Mesenchymal stem cell (in vitro differentiated cells and primary cell): ENCODE measurements around the gene SEMA3A.

Experiments used
- DNase-seq: peaks from one replicate; pipeline ENCODE4 v3.0.0-alpha.2; 2013
- H2AFZ ChIP-seq: one replicate; pipeline ENCODE4 v1.6.1; 2013; ENCODE audit warnings: low read depth, mild to moderate bottlenecking, control low read depth, inconsistent platforms, low read length, moderate library complexity
- H2AK5ac ChIP-seq: 2 replicates; pipeline ENCODE4 v1.6.1; 2013; ENCODE audit warnings: low read length, moderate library complexity, mild to moderate bottlenecking, inconsistent platforms; ENCODE audit not compliant: severe bottlenecking
- H2BK120ac ChIP-seq: one replicate; pipeline ENCODE4 v1.6.1; 2013; ENCODE audit warnings: low read depth, mild to moderate bottlenecking, inconsistent platforms, low read length, moderate library complexity
- H2BK12ac ChIP-seq, 2 experiments: one replicate each; pipeline ENCODE4 v1.6.1; 2013; ENCODE audit warnings: inconsistent platforms in 2 of 2, low read length in 2 of 2, mild to moderate bottlenecking in 2 of 2, moderate library complexity in 2 of 2, control low read depth in 1 of 2
- H2BK15ac ChIP-seq: one replicate; pipeline ENCODE4 v1.6.1; 2013; ENCODE audit warnings: mild to moderate bottlenecking, low read depth, inconsistent platforms; ENCODE audit not compliant: poor library complexity, severe bottlenecking
- H2BK5ac ChIP-seq: 2 replicates; pipeline ENCODE4 v1.6.1; 2013; ENCODE audit warnings: low read depth, mild to moderate bottlenecking, low read length, control low read depth, inconsistent platforms; ENCODE audit not compliant: poor library complexity, severe bottlenecking
- H3K14ac ChIP-seq, 2 experiments: one replicate each; pipeline ENCODE4 v1.6.1; 2013; ENCODE audit warnings: inconsistent platforms in 2 of 2, low read length in 2 of 2, control low read depth in 1 of 2, mild to moderate bottlenecking in 1 of 2, moderate library complexity in 1 of 2
- H3K18ac ChIP-seq, 2 experiments: one replicate each; pipeline ENCODE4 v1.6.1; 2013; ENCODE audit warnings: inconsistent platforms in 2 of 2, low read length in 2 of 2, control low read depth in 1 of 2, low read depth in 1 of 2, mild to moderate bottlenecking in 1 of 2
- H3K23ac ChIP-seq, 2 experiments: one replicate each; pipeline ENCODE4 v1.6.1; 2013; ENCODE audit warnings: inconsistent platforms in 2 of 2, low read length in 2 of 2, mild to moderate bottlenecking in 2 of 2, moderate library complexity in 2 of 2, control low read depth in 1 of 2
- H3K27ac ChIP-seq: 2 replicates; pipeline ENCODE4 v1.5.1; 2013; ENCODE audit warnings: mild to moderate bottlenecking, moderate library complexity, low read length, control low read depth, inconsistent platforms; ENCODE audit not compliant: poor library complexity, severe bottlenecking
- H3K27me3 ChIP-seq, 2 experiments: 2 replicates each; pipeline versions ENCODE4 v1.6.1 to v1.7.0; 2013; ENCODE audit warnings: low read length in 2 of 2, mild to moderate bottlenecking in 2 of 2, moderate library complexity in 2 of 2, control low read depth in 1 of 2, inconsistent platforms in 1 of 2; ENCODE audit not compliant: control insufficient read depth in 1 of 2, insufficient read depth in 1 of 2
- H3K36me3 ChIP-seq, 2 experiments: 2 replicates each; pipeline versions ENCODE4 v1.6.1 to v1.7.0; 2013; ENCODE audit warnings: low read length in 2 of 2, control low read depth in 1 of 2, inconsistent platforms in 1 of 2, low read depth in 1 of 2, mild to moderate bottlenecking in 1 of 2; ENCODE audit not compliant: insufficient read depth in 2 of 2, control insufficient read depth in 1 of 2
- H3K4ac ChIP-seq, 2 experiments: one replicate each; pipeline ENCODE4 v1.6.1; 2013; ENCODE audit warnings: inconsistent platforms in 2 of 2, low read length in 2 of 2, mild to moderate bottlenecking in 2 of 2, moderate library complexity in 2 of 2, control low read depth in 1 of 2, low read depth in 1 of 2
- H3K4me1 ChIP-seq: 2 replicates; pipeline ENCODE4 v1.6.1; 2013; ENCODE audit warnings: low read depth, low read length, control low read depth; ENCODE audit not compliant: control insufficient read depth, insufficient read depth
- H3K4me2 ChIP-seq: 2 replicates; pipeline ENCODE4 v1.6.1; 2013; ENCODE audit warnings: low read length, mild to moderate bottlenecking, inconsistent platforms; ENCODE audit not compliant: poor library complexity, severe bottlenecking
- H3K4me3 ChIP-seq, 2 experiments: 2 replicates each; pipeline versions ENCODE4 v1.5.1 to v1.7.0; 2013; ENCODE audit warnings: low read length in 2 of 2, mild to moderate bottlenecking in 2 of 2, control low read depth in 1 of 2, low read depth in 1 of 2; ENCODE audit not compliant: insufficient read depth in 1 of 2
- H3K79me1 ChIP-seq: replicated peaks from 2 replicates; pipeline ENCODE4 v1.6.1; 2013; ENCODE audit warnings: mild to moderate bottlenecking, control low read depth, low read length, inconsistent platforms; ENCODE audit not compliant: poor library complexity, severe bottlenecking
- H3K9ac ChIP-seq: 2 replicates; pipeline ENCODE4 v1.7.0; 2013; ENCODE audit warnings: mild to moderate bottlenecking, low read length, moderate library complexity
- H3K9me3 ChIP-seq: 2 replicates; pipeline ENCODE4 v1.7.0; 2013; ENCODE audit warnings: mild to moderate bottlenecking, low read length; ENCODE audit not compliant: control insufficient read depth
- H4K8ac ChIP-seq: one replicate; pipeline ENCODE4 v1.6.1; 2013; ENCODE audit warnings: inconsistent platforms, mild to moderate bottlenecking, low read length, moderate library complexity
- H4K91ac ChIP-seq: one replicate; pipeline ENCODE4 v1.6.1; 2013; ENCODE audit warnings: mild to moderate bottlenecking, low read length, inconsistent platforms
- WGBS: methylation state at CpG from one replicate; pipeline ENCODE4 v1.1.7; 2013; ENCODE audit warnings: mixed read lengths; 5-methylcytosine and 5-hydroxymethylcytosine counted together

Gene SEMA3A

GRCh38 chr7:84104826-84105225, 89.8 kb downstream of the SEMA3A start:
- H3K23ac ChIP-seq, result no peak overlapping the region
- H2BK5ac ChIP-seq, result no peak overlapping the region
- H2AK5ac ChIP-seq, result no peak overlapping the region
- no peak overlapping the region for H2AFZ ChIP-seq
- WGBS, result 68% methylated on average over 1 of the region's 3 CpGs
- H3K79me1 ChIP-seq, result peaks cover 5% of the 10 kb centered on the region
- H2BK15ac ChIP-seq, result no peak overlapping the region
- no peak overlapping the region for H3K18ac ChIP-seq
- H3K14ac ChIP-seq, result no peak overlapping the region
- no peak overlapping the region for H3K9ac ChIP-seq
- no peak overlapping the region for H4K8ac ChIP-seq
- H4K91ac ChIP-seq, result no peak overlapping the region
- H3K4ac ChIP-seq, result no peak overlapping the region
- no peak overlapping the region for H2BK120ac ChIP-seq
- H2BK12ac ChIP-seq, result no peak overlapping the region
- no peak for DNase-seq
- no peaks in the 10 kb centered on the region for H3K4me1 ChIP-seq
- H3K27ac ChIP-seq, result no peak overlapping the region
- H3K36me3 ChIP-seq, result no peaks in the 10 kb centered on the region
- no peaks in the 10 kb centered on the region for H3K9me3 ChIP-seq
- H3K4me3 ChIP-seq, result no peak overlapping the region
- H3K27me3 ChIP-seq, result no peaks in the 10 kb centered on the region
- no peak overlapping the region for H3K4me2 ChIP-seq

GRCh38 chr7:84102213-84102612, 92.4 kb downstream of the SEMA3A start:
- Histone ChIP-seq H3K4ac (no peak overlapping the region), H3K27ac (no peak overlapping the region), H2BK5ac (no peak overlapping the region), H3K79me1 (peaks cover 3% of the 10 kb centered on the region), H4K91ac (no peak overlapping the region), H3K9me3 (no peaks in the 10 kb centered on the region), H4K8ac (no peak overlapping the region), H2BK15ac (no peak overlapping the region), H2BK12ac (no peak overlapping the region), H2AK5ac (no peak overlapping the region), H3K18ac (no peak overlapping the region), H3K4me3 (no peak overlapping the region), H3K14ac (no peak overlapping the region), H2AFZ (no peak overlapping the region), H3K9ac (no peak overlapping the region), H3K4me1 (no peaks in the 10 kb centered on the region), H3K4me2 (no peak overlapping the region), H3K23ac (no peak overlapping the region), H3K27me3 (no peaks in the 10 kb centered on the region), H2BK120ac (no peak overlapping the region), H3K36me3 (no peaks in the 10 kb centered on the region)
- 100% methylated on average over 1 of the region's 1 CpG for WGBS
- peak; percentile 24 for DNase-seq

- Histone ChIP-seq H4K91ac (no peak overlapping the region), H2BK12ac (no peak overlapping the region), H2AFZ (no peak overlapping the region), H3K23ac (no peak overlapping the region), H2BK5ac (no peak overlapping the region), H3K14ac (no peak overlapping the region), H4K8ac (no peak overlapping the region), H3K4ac (no peak overlapping the region), H3K18ac (no peak overlapping the region), H3K4me1 (no peaks in the 10 kb centered on the region), H3K27ac (no peak overlapping the region), H3K4me3 (no peak overlapping the region), H3K27me3 (no peaks in the 10 kb centered on the region), H2BK15ac (no peak overlapping the region), H3K4me2 (no peak overlapping the region), H3K9me3 (no peaks in the 10 kb centered on the region), H2AK5ac (no peak overlapping the region), H3K36me3 (no peaks in the 10 kb centered on the region), H3K9ac (no peak overlapping the region), H3K79me1 (peaks cover 5% of the 10 kb centered on the region), H2BK120ac (no peak overlapping the region)
- peak; percentile 68 for DNase-seq
- 100% methylated on average over 1 of the region's 1 CpG for WGBS
These were observed 93.7 kb downstream of the SEMA3A start for GRCh38 chr7:84100866-84101265.

- Histone ChIP-seq H2BK12ac (no peak overlapping the region), H4K8ac (no peak overlapping the region), H2AFZ (no peak overlapping the region), H2BK120ac (no peak overlapping the region), H3K18ac (no peak overlapping the region), H3K36me3 (no peaks in the 10 kb centered on the region), H3K9ac (no peak overlapping the region), H3K79me1 (peaks cover 2% of the 10 kb centered on the region), H3K4me2 (no peak overlapping the region), H2BK5ac (no peak overlapping the region), H4K91ac (no peak overlapping the region), H2BK15ac (no peak overlapping the region), H3K14ac (no peak overlapping the region), H3K23ac (no peak overlapping the region), H2AK5ac (no peak overlapping the region), H3K9me3 (no peaks in the 10 kb centered on the region), H3K27me3 (no peaks in the 10 kb centered on the region), H3K4me1 (no peaks in the 10 kb centered on the region), H3K4me3 (no peak overlapping the region), H3K27ac (no peak overlapping the region), H3K4ac (no peak overlapping the region)
- no CpG with 5 or more reads among the region's 2 CpGs for WGBS
- DNase-seq, result no peak
These were observed 98.6 kb downstream of the SEMA3A start for GRCh38 chr7:84095971-84096370.
